Omental fat pad (tissue), 4 donors: ENCODE measurements around the gene PDGFD. TPM values are rescaled to one million over a fixed set of nuclear protein-coding genes. Genes with fewer than 3 reads are reported as not detected.
A peak's percentile ranks its signal among the peaks of the same experiment; 100 is the strongest.

Experiments used
- ATAC-seq: fragments of 150-250 bp; one replicate; pipeline ENCODE4 v1.9.1; 2016; ENCODE audit warnings: mild to moderate bottlenecking, moderate library complexity; ENCODE audit not compliant: low FRiP score
- DNase-seq: peaks from one replicate; pipeline ENCODE4 v3.0.0-alpha.2; 2019; ENCODE audit warnings: low spot score
- total RNA-seq, 4 donors: library from RNA; depleted of rRNA; stranded (reverse); fragments of >200 nt; gene quantifications; one replicate each; pipeline ENCODE4 v1.1.0, GENCODE V29; 2016
- TF ChIP-seq, protein P1 (sequence below), 3 donors: fragments of 450-650 bp; IDR thresholded peaks; one replicate each; pipeline ENCODE4 v1.5.1; 2016 to 2017; ENCODE audit warnings: antibody characterized with exemption in 3 of 3, mild to moderate bottlenecking in 3 of 3, moderate library complexity in 2 of 3

PDGFD gene
- 10 to 100 TPM; 11.3 to 63.1 (median 38.9) TPM for total RNA-seq

DNA sequence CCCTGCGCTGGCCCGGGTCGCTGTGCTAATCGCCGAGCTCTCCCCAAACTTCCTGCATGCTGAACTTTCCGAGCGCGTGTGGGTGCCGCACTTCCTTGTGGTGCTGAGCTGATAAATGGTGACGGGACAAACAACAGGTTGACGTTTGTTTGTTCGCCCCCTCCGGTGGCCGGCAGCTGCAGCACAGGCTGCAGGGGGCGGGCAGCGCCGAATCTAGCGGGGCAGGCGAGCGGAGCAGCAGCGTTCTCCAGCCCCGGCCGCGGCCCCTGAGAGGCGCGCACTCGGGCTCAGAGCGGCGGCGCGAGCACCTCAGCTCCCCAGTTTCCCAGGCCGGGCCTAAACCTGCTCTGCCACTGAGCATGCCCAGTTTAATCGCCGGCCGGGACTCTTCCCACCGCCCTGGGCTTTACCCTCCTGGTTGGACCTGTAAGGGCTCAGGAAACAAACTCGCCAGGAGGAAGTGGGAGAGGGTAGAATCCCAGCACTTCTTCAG is at the start of gene PDGFD:
Gene PDGFD, minus strand, starts transcription at position 120 of the 493 bp plus-strand sequence.
- DNase-seq = no peak
- TF ChIP-seq, protein P1, sequence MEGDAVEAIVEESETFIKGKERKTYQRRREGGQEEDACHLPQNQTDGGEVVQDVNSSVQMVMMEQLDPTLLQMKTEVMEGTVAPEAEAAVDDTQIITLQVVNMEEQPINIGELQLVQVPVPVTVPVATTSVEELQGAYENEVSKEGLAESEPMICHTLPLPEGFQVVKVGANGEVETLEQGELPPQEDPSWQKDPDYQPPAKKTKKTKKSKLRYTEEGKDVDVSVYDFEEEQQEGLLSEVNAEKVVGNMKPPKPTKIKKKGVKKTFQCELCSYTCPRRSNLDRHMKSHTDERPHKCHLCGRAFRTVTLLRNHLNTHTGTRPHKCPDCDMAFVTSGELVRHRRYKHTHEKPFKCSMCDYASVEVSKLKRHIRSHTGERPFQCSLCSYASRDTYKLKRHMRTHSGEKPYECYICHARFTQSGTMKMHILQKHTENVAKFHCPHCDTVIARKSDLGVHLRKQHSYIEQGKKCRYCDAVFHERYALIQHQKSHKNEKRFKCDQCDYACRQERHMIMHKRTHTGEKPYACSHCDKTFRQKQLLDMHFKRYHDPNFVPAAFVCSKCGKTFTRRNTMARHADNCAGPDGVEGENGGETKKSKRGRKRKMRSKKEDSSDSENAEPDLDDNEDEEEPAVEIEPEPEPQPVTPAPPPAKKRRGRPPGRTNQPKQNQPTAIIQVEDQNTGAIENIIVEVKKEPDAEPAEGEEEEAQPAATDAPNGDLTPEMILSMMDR (IDR thresholded peaks at IDR 0.05) = no peak
- peak; percentile 90 for ATAC-seq

DNA sequence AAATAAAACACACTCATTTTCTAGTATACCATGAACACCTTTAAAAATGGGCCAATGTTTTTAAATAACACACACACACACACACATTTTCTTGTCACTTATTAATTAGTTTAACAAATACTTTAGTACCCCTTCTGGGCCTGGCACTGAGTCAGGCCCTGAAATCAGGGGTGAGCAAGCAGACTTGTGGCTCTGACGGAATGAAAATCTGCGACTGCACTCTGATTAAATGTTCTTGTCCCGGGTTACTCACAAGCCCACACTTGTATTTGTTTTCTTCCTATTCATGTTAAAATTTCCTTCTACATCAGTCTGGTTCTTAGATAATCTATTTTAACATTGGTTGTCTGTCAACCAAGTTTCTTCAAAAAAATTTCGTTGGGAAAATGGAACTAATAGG is 43.0 kb upstream of the PDGFD start:
- ATAC-seq = no peak
- TF ChIP-seq, protein P1 (IDR thresholded peaks at IDR 0.05) = no peak
- DNase-seq = no peak

DNA sequence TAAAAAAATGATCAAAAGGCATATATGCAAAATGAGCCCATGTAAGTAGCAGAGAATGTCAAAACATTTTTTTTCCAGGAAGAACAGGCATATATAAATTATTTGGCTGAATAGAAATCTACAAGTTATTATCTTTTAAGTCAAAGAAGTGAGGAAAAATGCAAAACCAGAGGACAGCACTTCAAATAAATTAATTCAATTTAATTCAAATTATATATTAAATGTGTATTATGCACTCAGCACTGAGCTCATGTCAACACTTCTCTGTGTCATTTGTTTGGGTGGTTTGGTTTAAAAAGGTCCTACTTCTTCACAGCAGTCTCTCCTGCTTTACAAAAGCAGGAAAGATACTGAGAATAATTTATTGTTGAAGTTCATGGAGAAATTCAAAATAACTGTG is 41.9 kb upstream of the PDGFD start:
- ATAC-seq (no peak), DNase-seq (no peak)
- TF ChIP-seq, protein P1 (IDR thresholded peaks at IDR 0.05) = no peak

DNA sequence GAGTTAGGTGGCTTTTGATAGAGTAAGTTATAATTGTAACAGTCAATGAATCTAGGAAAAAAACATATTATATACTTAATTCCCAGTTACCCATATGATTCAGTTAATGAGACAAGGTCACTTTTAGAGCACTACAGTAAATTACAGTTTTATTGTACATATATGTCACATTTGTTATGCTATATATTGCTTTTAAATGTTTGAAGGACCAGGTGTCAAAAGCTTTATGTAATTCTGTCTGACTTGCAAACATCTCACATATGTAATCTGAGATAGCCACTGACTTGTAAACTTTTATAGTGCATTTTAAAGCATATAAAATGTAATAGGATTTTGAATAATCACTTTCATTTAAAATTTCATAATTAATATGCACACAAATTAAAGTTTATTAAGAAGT is 36.7 kb upstream of the PDGFD start:
- no peak for ATAC-seq
- DNase-seq = no peak
- TF ChIP-seq, protein P1 (IDR thresholded peaks at IDR 0.05) = no peak

DNA sequence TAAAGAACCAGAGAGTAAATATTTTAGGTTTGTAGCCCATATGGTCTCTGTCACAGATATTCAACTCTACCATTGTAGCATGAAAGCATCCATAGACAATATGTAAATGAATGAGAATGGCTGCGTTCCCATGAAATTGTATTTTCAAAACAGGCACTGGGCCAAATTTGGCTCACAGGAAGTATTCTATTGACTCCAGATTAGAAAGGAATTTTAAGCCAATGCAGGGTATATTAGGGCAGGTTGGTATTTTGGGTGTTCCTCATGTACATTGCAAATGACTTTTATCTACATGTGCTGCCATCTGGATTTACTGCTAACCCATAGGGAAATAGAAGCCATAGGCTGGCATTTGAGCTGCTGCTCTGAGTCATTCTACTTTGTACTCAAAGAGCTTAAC is 35.1 kb upstream of the PDGFD start:
- DNase-seq (no peak), ATAC-seq (no peak)
- TF ChIP-seq, protein P1 (IDR thresholded peaks at IDR 0.05) = no peak

DNA sequence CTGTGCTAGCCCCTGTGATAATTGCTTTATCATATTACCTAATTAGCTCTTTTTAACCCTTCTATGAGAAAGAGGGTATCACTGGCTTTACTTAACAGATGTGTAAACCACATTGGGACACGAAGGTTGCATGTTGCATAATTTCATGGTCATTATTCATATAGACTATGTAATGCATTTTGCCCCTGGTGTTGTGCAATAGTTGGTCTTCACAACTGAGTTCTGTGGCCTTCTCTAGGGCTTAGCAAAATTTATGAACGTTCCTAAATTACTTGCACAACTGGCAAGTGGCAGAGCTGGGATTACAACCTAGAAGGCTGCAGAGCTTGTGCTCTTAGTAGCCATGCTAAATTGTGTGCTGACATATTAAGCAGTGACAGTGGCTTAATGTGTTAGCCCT is 34.6 kb upstream of the PDGFD start:
- DNase-seq (no peak), ATAC-seq (no peak)
- TF ChIP-seq, protein P1 (IDR thresholded peaks at IDR 0.05) = no peak

DNA sequence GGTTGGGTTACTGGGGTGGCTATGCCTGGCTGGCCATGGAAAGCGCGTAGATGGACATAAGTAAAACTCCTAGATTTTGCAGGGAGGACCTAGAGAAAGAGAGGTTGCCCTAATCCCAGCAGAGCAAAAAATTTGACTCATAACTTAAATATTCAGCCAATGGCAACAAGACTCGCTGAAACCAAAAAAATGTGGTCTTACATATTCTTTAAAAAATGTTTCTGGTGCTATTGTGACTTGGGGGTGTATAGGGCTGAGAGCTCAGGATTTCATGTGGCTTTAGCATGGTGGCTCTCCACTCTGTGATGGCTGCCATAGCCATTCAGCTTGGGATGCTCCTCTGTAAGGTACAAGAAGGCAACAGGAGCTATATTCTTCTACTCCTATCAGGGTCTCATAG is 27.2 kb upstream of the PDGFD start:
- DNase-seq = no peak
- ATAC-seq = no peak
- TF ChIP-seq, protein P1 (IDR thresholded peaks at IDR 0.05) = no peak
